ENCODE measurements around the gene CDC40.
"Not testable (repeated sequence)": the region's sequence is repeated elsewhere in the genome, so short reads cannot be mapped to it uniquely, and the experiment has no call there.

CDC40 gene

DNA sequence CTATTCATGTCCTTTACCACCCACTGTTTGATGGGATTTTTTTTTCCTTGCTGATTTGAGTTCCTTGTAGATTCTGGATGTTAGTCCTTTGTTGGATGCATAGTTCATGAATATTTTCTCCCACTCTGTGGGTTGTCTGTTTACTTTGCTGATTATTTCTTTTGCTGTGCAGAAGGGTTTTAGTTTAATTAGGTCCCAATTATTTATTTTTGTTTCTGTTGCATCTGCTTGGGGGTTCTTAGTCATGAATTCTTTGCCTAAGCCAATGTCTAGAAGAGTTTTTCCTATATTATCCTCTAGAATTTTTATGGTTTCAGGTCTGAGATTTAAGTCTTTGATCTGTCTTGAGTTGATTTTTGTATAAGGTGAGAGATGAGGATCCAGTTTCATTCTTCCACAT, 92.6 kb downstream of the CDC40 start:
- not testable (repeated sequence) for DNase-seq

GRCh38 chr6:110277100-110277665, 97.0 kb downstream of the CDC40 start:
- no peak for DNase-seq
